HepG2 (cell line): ENCODE results near the gene CUL9. TPM values are rescaled to one million over a fixed set of nuclear protein-coding genes. Genes with fewer than 3 reads are reported as not detected.

Source experiments
- ARNT2 ChIP-seq: sonication (generic); formaldehyde crosslinking; IDR thresholded peaks from 2 replicates; pipeline ENCODE4 v1.8.0; 2022; ENCODE audit warnings: mild to moderate bottlenecking, low read depth, missing genetic modification reagents, moderate library complexity
- CBFB ChIP-seq: sonication (generic); formaldehyde crosslinking; IDR thresholded peaks from 2 replicates; pipeline ENCODE4 v1.4.0; 2020; ENCODE audit warnings: missing genetic modification reagents
- GFI1 ChIP-seq: sonication (generic); formaldehyde crosslinking; IDR thresholded peaks from 2 replicates; pipeline ENCODE4 v1.5.0; 2020; ENCODE audit warnings: missing genetic modification reagents, mild to moderate bottlenecking, borderline replicate concordance
- GPBP1L1 ChIP-seq: sonication (generic); formaldehyde crosslinking; IDR thresholded peaks from 2 replicates; pipeline ENCODE4 v1.5.0; 2020; ENCODE audit warnings: mild to moderate bottlenecking, missing genetic modification reagents
- MNT ChIP-seq: fragments of 450-650 bp; IDR thresholded peaks from 2 replicates; pipeline ENCODE4 v1.6.1; 2016
- MYPOP ChIP-seq: sonication (generic); formaldehyde crosslinking; IDR thresholded peaks from 2 replicates; pipeline ENCODE4 v1.8.1; 2023; ENCODE audit warnings: mild to moderate bottlenecking, moderate library complexity, missing genetic modification reagents
- NR1H2 ChIP-seq: sonication (generic); formaldehyde crosslinking; IDR thresholded peaks from 2 replicates; pipeline ENCODE4 v1.8.1; 2022; ENCODE audit warnings: low read depth, missing genetic modification reagents, borderline replicate concordance
- PLRG1 ChIP-seq: fragments of 450-650 bp; conservative IDR thresholded peaks from 2 replicates; pipeline ENCODE4 v1.6.1; 2016
- PRDM10 ChIP-seq: sonication (generic); formaldehyde crosslinking; IDR thresholded peaks from 2 replicates; pipeline ENCODE4 v1.4.0; 2020; ENCODE audit warnings: low read depth, missing genetic modification reagents
- RBM39 ChIP-seq: fragments of 200-400 bp; formaldehyde crosslinking; IDR thresholded peaks from one replicate; pipeline ENCODE4 v1.6.1; 2018; ENCODE audit warnings: antibody characterized with exemption, mild to moderate bottlenecking, low read depth, low read length; ENCODE audit not compliant: poor library complexity, severe bottlenecking
- TBP ChIP-seq: sonication (generic); formaldehyde crosslinking; IDR thresholded peaks from 2 replicates; pipeline ENCODE4 v1.5.0; 2020; ENCODE audit warnings: missing genetic modification reagents
- ZFP82 ChIP-seq: sonication (generic); formaldehyde crosslinking; IDR thresholded peaks from 2 replicates; pipeline ENCODE4 v1.5.1; 2020; ENCODE audit warnings: mild to moderate bottlenecking, missing genetic modification reagents, borderline replicate concordance
- ZNF234 ChIP-seq: sonication (generic); formaldehyde crosslinking; conservative IDR thresholded peaks from 2 replicates; pipeline ENCODE4 v1.5.1; 2020; ENCODE audit warnings: mild to moderate bottlenecking, missing genetic modification reagents
- ZNF326 ChIP-seq: sonication (generic); formaldehyde crosslinking; IDR thresholded peaks from 2 replicates; pipeline ENCODE4 v1.4.0; 2020; ENCODE audit warnings: missing genetic modification reagents, borderline replicate concordance
- ZNF597 ChIP-seq: sonication (generic); formaldehyde crosslinking; IDR thresholded peaks from 2 replicates; pipeline ENCODE4 v1.5.0; 2020; ENCODE audit warnings: missing genetic modification reagents
- ZNF720 ChIP-seq: sonication (generic); formaldehyde crosslinking; IDR thresholded peaks from 2 replicates; pipeline ENCODE4 v1.4.0; 2020; ENCODE audit warnings: missing genetic modification reagents
- ZNF775 ChIP-seq: sonication (generic); formaldehyde crosslinking; IDR thresholded peaks from 2 replicates; pipeline ENCODE4 v1.4.0; 2020; ENCODE audit warnings: missing genetic modification reagents, mild to moderate bottlenecking, moderate library complexity, borderline replicate concordance
- ZNF784 ChIP-seq: sonication (generic); formaldehyde crosslinking; IDR thresholded peaks from 2 replicates; pipeline ENCODE4 v1.5.1; 2020; ENCODE audit warnings: missing genetic modification reagents, mild to moderate bottlenecking, borderline replicate concordance
- polyA plus RNA-seq, 8 experiments: library from polyadenylated mRNA; depleted of rRNA in 3 of 8; stranded (reverse) in 7 of 8; unstranded in 1 of 8; fragments of >200 nt; fragmentation: Illumina TruSeq in 4 of 8; extraction: Trizol in 4 of 8; gene quantifications; 2 replicates each; pipeline versions ENCODE4 v1.2.1 to v1.2.3, GENCODE V29; 2011 to 2016; ENCODE audit warnings: low read depth in 4 of 8, missing spikeins in 1 of 8, mixed read lengths in 1 of 8; ENCODE audit not compliant: insufficient read depth in 1 of 8
- total RNA-seq, 5 experiments: library from RNA; depleted of rRNA; stranded (reverse); fragments of >200 nt; fragmentation: Illumina TruSeq; extraction: Trizol; gene quantifications; 2 replicates each; pipeline ENCODE4 v1.2.3, GENCODE V29; 2016; ENCODE audit warnings: low read depth in 1 of 5

CUL9 gene
- total and polyA plus RNA-seq, 2 of the 13 experiments (the other 11 are each of a cell fraction or from before 2014, with no cell fraction given): 11.4 to 13.7 TPM

GRCh38 chr6:43181942-43182860, at the start of gene CUL9 (continued):
- TF ChIP-seq MYPOP (no peak; the same call in 1 of the 2 replicates), ZNF720 (CRISPR knock-in tag) (0 out of 2 replicates have a peak, but pooled peaks have one; percentile 72), ZNF775 (CRISPR knock-in tag) (peak; percentile 68; the same call in 1 of the 2 replicates), ZNF597 (no peak), NR1H2 (CRISPR knock-in tag) (no peak), ZNF326 (CRISPR knock-in tag) (peak; percentile 92; the same call in 1 of the 2 replicates), PLRG1 (no peak), MNT (no peak), ARNT2 (CRISPR knock-in tag) (peak; percentile 94), TBP (CRISPR knock-in tag) (no peak), ZFP82 (no peak), CBFB (CRISPR knock-in tag) (peak; percentile 93), GPBP1L1 (no peak), GFI1 (CRISPR knock-in tag) (no peak), ZNF234 (CRISPR knock-in tag) (no peak), PRDM10 (peak; percentile 96), RBM39 (peak; percentile 86), ZNF784 (CRISPR knock-in tag) (0 out of 2 replicates have a peak, but pooled peaks have one; percentile 35)
